Lung (tissue), 12 donors: ENCODE data around the gene MUC3A. TPM values are rescaled to one million over a fixed set of nuclear protein-coding genes. Genes with fewer than 3 reads are reported as not detected.

ENCODE experiments used
- ATAC-seq: fragments of 200-7000 bp; cut with Tn5 transposase; one replicate; pipeline ENCODE4 v1.9.1; 2020; ENCODE audit warnings: moderate number of reproducible peaks; ENCODE audit not compliant: insufficient read depth, low FRiP score
- DNase-seq, 3 donors: peaks; one replicate each; pipeline ENCODE4 v3.0.0-alpha.2; 2013 to 2017
- H3K27ac ChIP-seq, 2 donors: one replicate each; pipeline ENCODE4 v1.5.1; 2013; ENCODE audit warnings: mild to moderate bottlenecking in 2 of 2, moderate library complexity in 2 of 2, control low read depth in 1 of 2, inconsistent platforms in 1 of 2, low read depth in 1 of 2, low read length in 1 of 2
- H3K27me3 ChIP-seq, 3 donors: one replicate each; pipeline ENCODE4 v1.5.1; 2013; ENCODE audit warnings: low read length in 2 of 3; ENCODE audit not compliant: control insufficient read depth in 3 of 3, insufficient read depth in 3 of 3
- H3K36me3 ChIP-seq, 4 donors: one replicate each; pipeline ENCODE4 v1.5.1; 2013; ENCODE audit warnings: low read length in 4 of 4, mild to moderate bottlenecking in 1 of 4, moderate library complexity in 1 of 4; ENCODE audit not compliant: control insufficient read depth in 4 of 4, insufficient read depth in 4 of 4
- H3K4me1 ChIP-seq, 5 donors: one replicate each; pipeline ENCODE4 v1.5.1; 2013; ENCODE audit warnings: low read length in 5 of 5, mild to moderate bottlenecking in 2 of 5, moderate library complexity in 1 of 5; ENCODE audit not compliant: control insufficient read depth in 5 of 5, insufficient read depth in 5 of 5
- H3K4me3 ChIP-seq: one replicate; pipeline ENCODE4 v1.5.1; 2013; ENCODE audit warnings: mild to moderate bottlenecking, control low read depth, moderate library complexity
- H3K9ac ChIP-seq, 2 donors: one replicate each; pipeline ENCODE4 v1.5.1; 2013; ENCODE audit warnings: low read length in 2 of 2, control low read depth in 1 of 2; ENCODE audit not compliant: insufficient read depth in 1 of 2
- H3K9me3 ChIP-seq, 4 donors: one replicate each; pipeline ENCODE4 v1.5.1; 2013; ENCODE audit warnings: low read length in 3 of 4, mild to moderate bottlenecking in 1 of 4, moderate library complexity in 1 of 4; ENCODE audit not compliant: control insufficient read depth in 4 of 4, insufficient read depth in 3 of 4
- whole genome bisulfite sequencing, 2 donors: extraction: QIAGEN DNeasy Blood & Tissue Kit; methylation state at CpG; one replicate each; pipeline ENCODE4 v1.1.7; 2013; 5-methylcytosine and 5-hydroxymethylcytosine counted together
- polyA plus RNA-seq, 2 donors: library from polyadenylated mRNA; stranded (reverse); fragments of 200-250 nt; gene quantifications; one replicate each; pipeline ENCODE4 v1.2.1, GENCODE V29; 2013
- total RNA-seq, 2 donors: library from RNA; depleted of rRNA in 1 of 2; stranded (reverse); fragments of >200 nt in 1 of 2; gene quantifications; one replicate each; pipeline ENCODE4 v1.2.1, GENCODE V29; 2014 to 2021
- TF ChIP-seq, protein P1 (sequence below): IDR thresholded peaks from 2 replicates; pipeline ENCODE4 v1.5.1; 2012; ENCODE audit warnings: mild to moderate bottlenecking; ENCODE audit errors: control extremely low read depth, extremely low read depth
- donor health status: control.
- donor health status: control.
- donor health status: Bipolar disorder and iron deficiency.
- donor health status: healthy.
- donor health status: DM: yes; HTN: yes; CAD: no.

The MUC3A gene
- total and polyA plus RNA-seq, 4 donors = 0.53 to 5.5 (median 1.5) TPM

DNA sequence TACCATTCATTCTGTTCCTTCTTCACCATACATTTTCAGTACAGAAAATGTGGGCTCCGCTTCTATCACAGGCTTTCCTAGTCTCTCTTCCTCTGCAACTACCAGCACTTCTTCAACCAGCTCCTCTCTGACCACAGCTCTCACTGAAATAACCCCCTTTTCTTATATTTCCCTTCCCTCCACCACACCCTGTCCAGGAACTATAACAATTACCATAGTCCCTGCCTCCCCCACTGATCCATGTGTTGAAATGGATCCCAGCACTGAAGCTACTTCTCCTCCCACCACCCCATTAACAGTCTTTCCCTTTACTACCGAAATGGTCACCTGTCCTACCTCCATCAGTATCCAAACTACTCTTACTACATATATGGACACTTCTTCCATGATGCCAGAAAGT is 10.6 kb downstream of the MUC3A start:
- TF ChIP-seq, protein P1, sequence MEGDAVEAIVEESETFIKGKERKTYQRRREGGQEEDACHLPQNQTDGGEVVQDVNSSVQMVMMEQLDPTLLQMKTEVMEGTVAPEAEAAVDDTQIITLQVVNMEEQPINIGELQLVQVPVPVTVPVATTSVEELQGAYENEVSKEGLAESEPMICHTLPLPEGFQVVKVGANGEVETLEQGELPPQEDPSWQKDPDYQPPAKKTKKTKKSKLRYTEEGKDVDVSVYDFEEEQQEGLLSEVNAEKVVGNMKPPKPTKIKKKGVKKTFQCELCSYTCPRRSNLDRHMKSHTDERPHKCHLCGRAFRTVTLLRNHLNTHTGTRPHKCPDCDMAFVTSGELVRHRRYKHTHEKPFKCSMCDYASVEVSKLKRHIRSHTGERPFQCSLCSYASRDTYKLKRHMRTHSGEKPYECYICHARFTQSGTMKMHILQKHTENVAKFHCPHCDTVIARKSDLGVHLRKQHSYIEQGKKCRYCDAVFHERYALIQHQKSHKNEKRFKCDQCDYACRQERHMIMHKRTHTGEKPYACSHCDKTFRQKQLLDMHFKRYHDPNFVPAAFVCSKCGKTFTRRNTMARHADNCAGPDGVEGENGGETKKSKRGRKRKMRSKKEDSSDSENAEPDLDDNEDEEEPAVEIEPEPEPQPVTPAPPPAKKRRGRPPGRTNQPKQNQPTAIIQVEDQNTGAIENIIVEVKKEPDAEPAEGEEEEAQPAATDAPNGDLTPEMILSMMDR = no peak
- Histone ChIP-seq H3K4me3 (no peak overlapping the region), H3K36me3 (no peaks in the 10 kb centered on the region), H3K4me1 (no peaks in the 10 kb centered on the region), H3K9me3 (peaks cover 0 to 4% (median 0%) of the 10 kb centered on the region in 4 donors), H3K27me3 (peaks cover 0 to 35% (median 9%) of the 10 kb centered on the region in 3 donors), H3K27ac (no peak overlapping the region), H3K9ac (no peak overlapping the region)
- ATAC-seq (no peak), DNase-seq (no peak)
- WGBS, 2 donors = 65 to 68% methylated on average over 2 of the region's 2 CpGs

DNA sequence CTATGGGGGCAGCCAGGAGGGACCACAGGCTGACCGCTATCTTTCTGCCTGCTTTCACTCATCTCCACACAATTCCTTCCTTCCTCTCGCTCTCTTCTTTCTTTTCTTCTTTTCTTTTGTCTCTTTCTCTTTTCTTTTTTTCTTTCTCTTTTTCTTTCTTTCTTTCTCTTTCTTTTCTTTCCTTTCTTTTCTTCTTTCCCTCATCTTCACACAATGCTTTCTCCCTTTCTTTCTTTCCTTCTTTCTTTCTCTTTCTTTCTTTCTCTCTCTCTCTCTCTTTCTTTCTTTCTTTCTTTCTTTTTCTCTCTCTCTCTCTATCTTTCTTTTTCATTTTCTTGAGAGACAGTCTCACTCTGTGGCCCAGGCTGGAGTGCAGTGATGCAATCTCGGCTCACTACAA is 13.2 kb downstream of the MUC3A start:
- DNase-seq = no peak
- H3K9ac ChIP-seq = no peak overlapping the region
- peaks cover 3 to 60% (median 29%) of the 10 kb centered on the region in 3 donors for H3K27me3 ChIP-seq
- H3K36me3 ChIP-seq = no peaks in the 10 kb centered on the region
- 84 to 92% methylated on average over 3 of the region's 3 CpGs for WGBS, 2 donors
- peaks cover 0 to 10% (median 0%) of the 10 kb centered on the region in 4 donors for H3K9me3 ChIP-seq
- no peak for ATAC-seq
- TF ChIP-seq, protein P1 = no peak
- H3K4me1 ChIP-seq = peaks cover 0 to 15% (median 5%) of the 10 kb centered on the region in 5 donors
- no peak overlapping the region for H3K4me3 ChIP-seq
- H3K27ac ChIP-seq = no peak overlapping the region

DNA sequence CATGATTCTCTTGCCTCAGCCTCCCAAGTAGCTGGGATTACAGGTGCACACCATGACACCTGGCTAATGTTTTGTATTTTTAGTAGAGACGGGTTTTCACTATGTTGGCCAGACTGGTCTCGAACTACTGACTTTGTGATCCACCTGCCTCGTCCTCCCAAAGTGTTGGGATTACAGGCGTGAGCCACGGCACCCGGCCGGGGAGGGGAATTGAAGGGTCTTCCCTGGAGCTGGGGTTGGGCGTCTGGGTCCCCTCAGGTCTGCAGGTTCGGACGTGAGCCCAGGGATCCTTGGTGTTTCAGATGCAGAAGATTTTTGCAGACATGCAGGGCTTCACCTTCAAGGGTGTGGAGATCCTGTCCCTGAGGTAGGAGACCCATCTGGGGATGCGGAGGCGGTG is 14.1 kb downstream of the MUC3A start:
- 74 to 77% methylated on average over 12 of the region's 12 CpGs for WGBS, 2 donors
- no peak overlapping the region for H3K9ac ChIP-seq
- no peak overlapping the region for H3K27ac ChIP-seq
- ATAC-seq (no peak), DNase-seq (no peak)
- no peak overlapping the region for H3K4me3 ChIP-seq
- peaks cover 0 to 10% (median 0%) of the 10 kb centered on the region in 4 donors for H3K9me3 ChIP-seq
- H3K27me3 ChIP-seq = peaks cover 3 to 69% (median 31%) of the 10 kb centered on the region in 3 donors
- H3K4me1 ChIP-seq = peaks cover 0 to 15% (median 5%) of the 10 kb centered on the region in 5 donors
- TF ChIP-seq, protein P1 = no peak
- H3K36me3 ChIP-seq = no peaks in the 10 kb centered on the region

DNA sequence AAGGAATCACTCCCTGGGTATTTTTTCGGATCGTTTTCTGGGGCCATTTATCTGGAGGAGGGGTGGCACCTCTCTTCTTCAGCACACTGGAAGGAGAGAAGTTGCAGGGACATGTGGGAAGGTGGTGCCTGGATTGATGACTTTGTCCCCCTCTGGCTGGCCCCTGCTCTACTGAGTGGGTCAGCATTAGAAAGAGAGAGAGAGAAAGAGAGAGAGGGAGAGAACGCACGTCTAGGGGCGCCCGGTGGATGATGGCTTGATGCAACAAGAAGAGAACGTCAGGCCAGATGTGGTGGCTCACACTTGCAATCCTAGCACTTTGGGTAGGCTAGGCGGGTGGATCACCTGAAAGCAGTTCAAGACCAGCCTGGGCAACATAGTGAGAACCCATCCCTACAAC is 14.5 kb downstream of the MUC3A start:
- no peak for ATAC-seq
- H3K4me1 ChIP-seq = peaks cover 0 to 15% (median 5%) of the 10 kb centered on the region in 5 donors
- peaks cover 3 to 72% (median 31%) of the 10 kb centered on the region in 3 donors for H3K27me3 ChIP-seq
- H3K4me3 ChIP-seq = no peak overlapping the region
- peaks cover 0 to 10% (median 0%) of the 10 kb centered on the region in 4 donors for H3K9me3 ChIP-seq
- WGBS, 2 donors = 76 to 84% methylated on average over 8 of the region's 8 CpGs
- TF ChIP-seq, protein P1 = no peak
- no peak overlapping the region for H3K27ac ChIP-seq
- no peak overlapping the region for H3K9ac ChIP-seq
- no peak for DNase-seq
- H3K36me3 ChIP-seq = no peaks in the 10 kb centered on the region
